CD4-positive, alpha-beta T cell treated with Interferon alpha-2 for 1 hour (primary cell): ENCODE measurements around the gene WDR72.
"Not testable (repeated sequence)": the region's sequence is repeated elsewhere in the genome, so short reads cannot be mapped to it uniquely, and the experiment has no call there.

Experiments
- DNase-seq, 2 donors: peaks; one replicate each; pipeline ENCODE4 v3.0.0-alpha.2; 2020 to 2022

WDR72 gene

GRCh38 chr15:53695365-53695764, 64.1 kb downstream of the WDR72 start:
- no peak for DNase-seq

GRCh38 chr15:53694476-53694874, 65.0 kb downstream of the WDR72 start:
- DNase-seq: no peak

- no peak for DNase-seq
Observed at GRCh38 chr15:53693729-53694475, 65.6 kb downstream of the WDR72 start.

DNA sequence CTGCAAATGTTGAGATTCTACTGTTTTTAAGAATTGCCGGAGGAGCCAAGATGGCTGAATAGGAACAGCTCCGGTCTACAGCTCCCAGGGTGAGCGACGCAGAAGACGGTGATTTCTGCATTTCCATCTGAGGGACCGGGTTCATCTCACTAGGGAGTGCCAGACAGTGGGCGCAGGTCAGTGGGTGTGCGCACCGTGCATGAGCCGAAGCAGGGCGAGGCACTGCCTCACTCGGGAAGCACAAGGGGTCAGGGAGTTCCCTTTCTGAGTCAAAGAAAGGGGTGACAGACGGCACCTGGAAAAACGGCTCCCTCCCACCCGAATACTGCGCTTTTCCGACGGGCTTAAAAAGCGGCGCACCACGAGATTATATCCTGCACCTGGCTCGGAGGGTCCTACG, 75.3 kb downstream of the WDR72 start:
- not testable (repeated sequence) for DNase-seq

DNA sequence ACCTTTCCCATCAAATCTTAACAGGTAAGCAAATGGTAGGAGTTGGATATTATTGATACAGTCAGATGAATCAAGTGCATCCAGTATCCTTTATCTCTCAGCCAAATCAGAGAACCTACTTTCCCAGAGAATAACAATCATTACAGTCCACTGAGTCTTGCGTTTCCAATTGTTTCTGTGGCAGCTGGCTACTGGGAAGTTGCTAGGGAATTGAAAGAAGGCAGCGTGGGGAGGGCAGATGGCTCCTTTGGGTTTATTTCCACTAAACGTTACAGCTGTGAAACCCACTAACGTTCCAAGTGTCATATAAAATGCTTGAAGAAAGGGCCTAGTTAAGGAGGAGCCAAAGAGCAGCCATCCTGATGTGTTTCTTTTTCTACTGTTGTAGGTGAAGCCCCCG, 78.4 kb downstream of the WDR72 start:
- no peak for DNase-seq

DNA sequence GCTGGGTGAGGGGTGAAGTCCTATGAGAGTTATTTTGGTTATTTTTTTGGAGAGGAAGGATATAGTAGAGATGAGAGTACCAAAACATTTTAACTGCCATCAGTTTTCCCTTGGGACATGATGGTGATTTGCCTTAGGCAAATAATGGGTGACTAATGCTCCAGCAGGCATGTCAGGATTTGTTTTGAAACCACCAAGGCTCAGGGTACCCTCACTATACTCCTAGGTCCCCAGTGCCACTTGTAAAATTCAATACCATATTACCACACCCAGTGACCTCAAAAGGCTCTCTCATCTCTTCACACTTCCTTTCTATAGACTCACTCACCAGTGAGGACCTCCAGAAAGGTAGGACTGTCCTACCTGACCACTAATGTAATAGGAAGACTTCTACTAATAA, 83.6 kb downstream of the WDR72 start:
- DNase-seq: no peak

- no peak for DNase-seq
Observed at GRCh38 chr15:53671545-53671944, 87.9 kb downstream of the WDR72 start.

DNA sequence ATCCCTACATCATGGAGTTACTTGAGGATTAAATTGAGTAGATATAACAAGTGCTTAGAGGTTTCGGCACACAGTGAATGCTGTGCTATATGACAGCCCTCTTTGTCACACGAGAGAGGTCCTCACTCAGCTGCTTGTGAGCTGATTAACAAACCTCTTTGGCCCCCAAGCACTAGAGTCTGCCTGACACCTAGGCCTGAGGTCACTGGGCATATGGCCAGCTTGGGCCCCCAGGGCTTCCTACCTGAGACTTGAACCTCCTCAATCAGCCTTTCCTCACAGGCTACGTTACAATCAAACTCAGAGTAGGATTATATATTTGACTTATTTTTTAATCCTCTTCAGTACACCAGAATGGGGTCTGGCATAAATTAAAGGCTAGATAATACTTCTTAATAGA, 88.8 kb downstream of the WDR72 start:
- DNase-seq: no peak

GRCh38 chr15:53665930-53666329, 93.5 kb downstream of the WDR72 start:
- no peak for DNase-seq

DNA sequence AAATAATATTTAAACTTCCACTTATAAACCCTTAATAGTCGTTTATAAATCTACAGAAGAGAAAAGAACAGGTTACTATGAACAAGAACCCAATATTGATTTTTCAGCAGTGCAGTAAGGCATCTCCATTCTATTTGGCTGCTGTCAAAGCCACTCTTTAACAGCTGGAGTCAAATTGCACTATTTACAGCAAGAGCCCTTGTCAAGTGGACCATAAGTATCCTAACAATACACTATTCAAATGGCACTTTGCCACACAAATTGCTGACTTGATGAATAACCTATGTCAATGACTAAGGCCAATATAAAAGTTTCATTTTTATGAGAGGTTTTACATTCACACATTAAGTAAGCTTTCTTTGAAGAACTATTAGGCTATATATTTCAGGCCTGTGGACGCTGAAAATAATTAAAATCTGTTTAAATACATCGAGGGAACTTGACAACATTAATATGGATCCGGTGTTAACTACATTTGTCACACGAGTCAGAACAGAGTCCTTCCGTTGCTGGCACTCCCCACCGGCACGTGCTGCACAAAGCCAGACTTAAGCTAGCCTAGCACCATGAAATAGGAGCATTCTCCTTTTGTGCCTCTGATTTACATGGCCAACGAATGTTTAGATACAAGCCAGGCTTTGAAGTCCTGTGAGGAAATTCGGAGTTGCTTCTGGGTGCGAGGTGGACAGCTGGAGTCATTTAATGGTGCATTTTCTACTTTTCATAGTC, 100.5 kb downstream of the WDR72 start:
- no peak for DNase-seq

- DNase-seq: no peak
Observed at GRCh38 chr15:53658255-53658654, 101.2 kb downstream of the WDR72 start.

- DNase-seq: no peak
Observed at GRCh38 chr15:53648934-53649333, 110.5 kb downstream of the WDR72 start.

- no peak for DNase-seq
Observed at GRCh38 chr15:53644660-53645059, 114.8 kb downstream of the WDR72 start.

DNA sequence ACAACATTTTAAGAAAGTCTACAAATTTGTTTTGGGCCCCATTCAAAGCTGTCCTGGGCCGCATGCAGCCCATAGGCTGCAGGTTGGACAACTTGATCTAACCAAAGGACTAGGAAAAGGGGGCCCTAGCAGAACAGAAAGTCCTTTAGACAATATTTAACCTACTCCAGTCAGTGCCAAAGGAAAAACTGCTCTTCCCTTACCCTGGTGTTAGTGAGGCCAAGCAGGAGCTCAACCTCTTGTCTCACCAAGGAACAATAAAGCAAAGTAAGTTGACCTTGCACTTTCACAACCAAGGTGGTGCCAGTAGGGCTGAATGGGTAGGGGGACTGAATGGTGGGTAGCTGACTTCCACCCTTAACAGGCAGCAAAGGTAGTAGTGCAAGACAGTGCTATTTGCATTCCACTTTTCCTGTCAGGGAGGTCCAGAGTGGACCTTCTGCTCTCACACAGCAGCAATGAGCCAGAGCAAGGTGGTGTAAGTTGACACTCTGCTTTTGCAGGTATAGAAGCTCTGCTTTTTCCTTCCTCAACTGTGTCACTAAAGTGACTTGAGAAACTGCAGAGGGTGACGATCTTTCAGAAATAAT, 124.9 kb downstream of the WDR72 start:
- no peak for DNase-seq

DNA sequence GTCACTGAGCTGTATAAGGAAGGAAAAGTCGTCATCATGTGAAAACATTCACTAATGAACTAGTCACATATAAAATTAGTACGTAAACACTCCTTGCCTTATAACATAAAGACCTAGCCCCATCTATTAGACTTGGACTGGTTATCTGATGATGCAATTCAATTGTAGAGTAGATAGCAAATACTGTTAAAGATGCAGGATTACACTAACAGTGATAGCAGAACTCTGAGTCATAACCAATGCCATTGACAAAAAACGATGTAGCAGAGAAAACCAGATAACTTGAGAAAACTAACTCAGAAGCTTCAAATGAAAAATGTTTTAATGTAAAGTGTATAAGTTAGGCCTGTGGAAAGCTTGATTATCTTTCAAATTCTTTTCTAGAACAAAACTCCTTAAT, 132.2 kb downstream of the WDR72 start:
- no peak for DNase-seq

DNA sequence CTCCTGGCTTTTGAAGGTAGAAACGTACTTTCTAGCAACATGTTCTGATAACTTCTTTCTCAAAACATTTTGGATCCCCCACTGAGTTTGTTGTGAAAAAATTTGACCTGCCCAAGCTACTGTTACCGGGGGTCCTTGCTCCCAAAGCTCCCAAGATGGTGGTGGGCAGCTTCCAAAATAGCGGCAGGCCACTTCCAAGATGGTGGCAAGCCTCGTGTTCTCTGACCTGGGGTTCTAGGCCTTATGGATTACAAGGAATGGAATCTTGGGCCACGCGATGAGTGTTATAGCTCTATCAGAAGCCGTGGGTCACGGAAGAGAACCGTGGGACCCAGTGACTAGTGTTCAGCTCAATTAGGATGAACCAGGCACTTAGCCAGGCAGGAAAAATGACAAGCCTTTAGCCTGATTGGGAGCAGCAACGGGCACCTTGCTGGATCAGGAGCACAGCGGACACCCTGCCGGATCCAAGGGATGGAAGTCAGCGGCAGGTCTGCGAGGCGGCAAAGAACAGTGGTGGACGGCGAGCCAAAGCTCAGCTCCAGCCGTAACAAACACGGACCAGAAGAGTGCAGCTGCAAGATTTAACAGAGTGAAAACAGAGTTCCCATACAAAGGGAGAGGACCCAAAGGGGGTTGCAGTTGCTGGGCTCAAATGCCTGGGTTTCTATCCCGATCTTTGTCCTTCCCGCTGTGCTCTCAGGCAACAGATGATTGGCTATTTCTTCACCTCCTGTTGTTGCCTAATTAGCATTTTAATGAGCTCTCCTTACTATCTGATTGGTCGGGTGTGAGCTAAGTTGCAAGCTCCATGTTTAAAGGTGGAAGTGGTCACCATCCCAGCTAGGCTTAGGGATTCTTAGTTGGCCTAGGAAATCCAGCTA, 133.3 kb downstream of the WDR72 start:
- DNase-seq: no peak

GRCh38 chr15:53625260-53625659, 134.2 kb downstream of the WDR72 start:
- DNase-seq: no peak

- no peak for DNase-seq
Observed at GRCh38 chr15:53618461-53618860, 141.0 kb downstream of the WDR72 start.

DNA sequence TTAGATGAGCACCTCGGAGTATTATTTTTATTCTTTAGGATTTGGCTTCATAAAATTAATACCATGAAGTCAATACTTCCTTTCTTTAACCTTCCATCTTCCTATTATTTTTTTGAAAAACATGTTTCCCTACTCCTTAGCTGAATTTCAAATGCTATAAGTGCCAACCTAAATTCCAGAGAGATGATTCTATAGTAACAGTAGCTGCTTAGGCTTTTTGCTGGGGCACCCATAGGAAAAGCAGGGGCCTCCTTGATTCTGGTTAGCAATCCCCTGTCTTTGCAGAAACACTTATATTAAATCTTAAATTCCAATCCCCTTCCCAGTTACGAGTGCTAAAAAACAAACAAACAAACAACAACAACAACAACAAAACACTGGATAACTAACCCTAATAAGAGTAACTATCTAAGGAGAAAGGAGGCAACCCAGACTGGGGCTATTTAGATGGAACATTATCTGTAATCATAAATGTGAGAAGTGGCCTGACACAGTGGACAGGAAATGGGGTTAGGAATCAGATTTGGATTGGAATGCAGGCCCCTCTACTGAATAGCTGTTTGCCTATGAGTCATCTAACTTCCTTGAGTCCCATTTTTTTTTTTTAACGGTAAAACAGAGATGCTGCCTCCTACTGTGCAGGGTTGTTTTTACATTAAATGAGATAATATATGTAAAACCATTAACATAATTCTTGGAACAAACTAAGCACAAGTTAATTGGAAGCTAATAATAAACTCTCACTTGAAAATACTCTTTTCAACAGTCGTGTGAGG, 148.1 kb downstream of the WDR72 start:
- DNase-seq: no peak

GRCh38 chr15:53591041-53591440, 168.4 kb downstream of the WDR72 start:
- DNase-seq: no peak

- no peak for DNase-seq
Observed at GRCh38 chr15:53590380-53590779, 169.1 kb downstream of the WDR72 start.

DNA sequence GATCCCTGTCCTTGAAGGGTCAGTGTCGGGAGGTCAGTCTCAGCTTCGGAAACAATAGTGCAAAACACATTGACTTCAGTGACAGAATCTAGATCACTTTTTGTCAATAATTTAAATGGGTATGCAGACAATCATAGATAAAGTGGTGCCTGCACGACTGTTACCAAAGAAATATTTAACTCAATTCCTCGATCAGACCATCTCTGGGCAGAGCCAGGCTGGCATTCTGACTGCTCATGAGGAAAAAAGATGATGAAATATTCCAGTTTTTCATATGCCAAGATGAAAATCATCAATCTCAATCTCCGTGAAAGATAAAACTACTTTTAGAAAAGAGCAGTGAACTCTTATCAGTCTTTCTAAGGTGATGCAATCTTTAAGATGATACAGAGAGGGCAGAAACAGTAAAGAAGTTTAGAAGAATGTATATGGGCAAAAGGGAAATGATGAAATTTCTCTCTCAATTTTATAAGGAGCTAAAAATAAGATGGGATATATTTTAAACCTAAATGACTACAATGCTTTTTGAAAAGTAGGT, 169.9 kb downstream of the WDR72 start:
- no peak for DNase-seq
